UCSD-AML1 (cell line): ENCODE measurements around the gene PPP1R12B.
"Not testable (repeated sequence)": the region's sequence is repeated elsewhere in the genome, so short reads cannot be mapped to it uniquely, and the experiment has no call there.

Experiments
- DNase-seq: peaks from one replicate; lab custom pipeline; 2025; ENCODE audit not compliant: unreplicated experiment; lab: John Stamatoyannopoulos, UW

PPP1R12B gene

DNA sequence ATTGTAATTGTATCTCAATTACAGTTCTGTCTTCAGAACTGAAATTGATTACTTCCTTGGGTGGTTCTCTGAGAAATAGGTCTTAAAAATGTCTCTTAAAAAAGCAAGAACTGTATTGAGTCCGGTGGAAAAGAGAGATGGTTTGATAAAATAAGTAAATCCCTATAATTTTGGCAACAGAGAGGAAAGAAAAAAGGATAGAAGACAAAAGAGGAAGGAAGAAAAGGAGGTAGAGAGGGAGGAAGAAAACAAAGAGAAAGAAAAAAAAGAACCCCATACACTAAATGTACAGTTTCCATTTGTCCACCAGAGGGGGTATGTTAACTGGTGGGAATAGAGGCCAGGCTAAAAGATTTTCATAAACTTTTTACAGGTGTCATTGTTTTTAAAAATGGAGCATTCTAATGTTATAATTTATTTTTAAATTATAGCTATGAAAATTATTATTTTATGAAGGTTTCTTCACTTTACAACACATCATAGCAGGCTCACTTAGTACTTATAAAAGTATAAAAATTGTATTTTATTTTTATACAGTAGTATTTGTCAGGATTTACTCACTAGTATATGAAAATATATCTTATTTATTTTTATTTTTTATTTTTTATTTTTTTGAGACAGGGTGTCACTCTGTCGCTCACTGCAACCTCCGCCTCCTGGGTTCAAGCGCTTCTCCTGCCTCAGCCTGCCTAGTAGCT, 4.7 kb upstream of the PPP1R12B start:
- DNase-seq, result no peak

DNA sequence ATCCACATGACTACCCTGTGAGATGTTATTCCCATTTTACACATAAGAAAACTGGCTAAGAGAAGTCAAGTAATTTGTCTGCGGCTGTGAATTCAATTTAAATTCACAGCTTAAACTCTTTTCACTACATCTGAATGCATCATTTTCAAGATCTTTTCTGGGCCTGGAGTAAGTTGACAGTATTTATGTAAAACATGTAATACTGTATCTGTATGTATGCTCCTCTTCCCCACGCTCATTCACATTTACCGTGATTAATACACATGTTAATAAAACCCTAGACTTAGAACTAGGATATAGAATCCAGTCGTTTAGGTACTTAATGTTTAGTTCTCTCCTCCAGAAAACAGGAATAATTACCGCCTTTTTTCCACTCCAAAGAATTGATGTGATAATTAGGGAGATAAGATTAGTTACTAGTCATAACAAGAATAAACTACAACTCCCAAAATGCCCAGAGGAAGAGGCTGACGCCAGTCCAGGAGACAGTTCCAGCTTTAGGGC, 442 bp upstream of the PPP1R12B start:
- no peak for DNase-seq

DNA sequence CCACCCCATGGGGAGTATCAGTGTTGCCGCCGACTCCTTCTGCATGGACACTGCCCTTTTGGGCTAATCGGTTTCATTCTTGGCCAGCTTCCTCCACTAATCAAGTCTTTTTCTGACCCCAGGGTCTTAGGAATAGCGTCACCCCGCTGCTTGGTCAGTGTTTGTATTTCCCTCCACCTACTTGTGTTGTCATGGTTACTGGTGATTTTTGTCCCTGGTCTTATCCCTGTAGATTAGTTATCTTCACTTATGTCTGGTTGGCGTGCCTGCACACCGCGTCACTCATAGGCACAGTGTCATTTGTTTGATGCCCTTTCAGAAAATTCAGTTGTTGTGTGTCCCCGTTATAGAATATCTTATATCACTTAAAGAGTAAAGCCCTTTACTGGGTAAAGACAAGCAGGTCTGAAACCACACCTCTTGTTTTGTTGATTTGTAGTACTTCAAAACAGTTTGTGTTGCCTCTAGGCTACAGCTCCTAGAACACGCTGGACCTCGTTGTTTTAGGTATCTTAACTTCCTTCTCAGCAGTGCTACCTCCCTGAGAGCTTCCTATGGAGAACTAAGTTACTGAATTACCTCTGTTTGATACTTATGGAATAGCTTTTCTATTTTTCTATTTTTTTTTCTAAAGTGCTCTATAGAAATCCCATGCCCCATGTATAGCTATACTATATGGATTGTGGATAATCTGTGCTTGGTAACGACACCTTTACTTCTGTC, 868 bp downstream of the PPP1R12B start:
- no peak for DNase-seq

DNA sequence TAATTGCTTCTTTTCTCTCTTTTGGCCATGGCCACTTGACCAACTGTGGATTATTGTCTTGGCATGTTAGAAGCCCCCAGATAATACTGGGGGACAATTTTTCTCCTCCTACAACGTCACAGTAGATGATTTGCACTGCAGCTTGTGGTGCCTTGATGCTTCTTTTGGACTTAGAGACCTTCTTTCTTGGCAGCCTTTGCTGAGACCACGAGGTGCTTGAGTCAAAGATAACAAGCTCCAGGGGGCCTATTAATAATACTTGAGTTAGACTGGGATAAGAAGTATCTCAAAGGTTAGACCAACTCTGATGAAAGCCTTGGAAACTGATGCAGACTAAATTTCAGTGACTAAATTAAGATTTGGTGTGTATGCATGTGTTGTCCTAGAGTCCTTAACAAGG, 3.2 kb downstream of the PPP1R12B start:
- no peak for DNase-seq

DNA sequence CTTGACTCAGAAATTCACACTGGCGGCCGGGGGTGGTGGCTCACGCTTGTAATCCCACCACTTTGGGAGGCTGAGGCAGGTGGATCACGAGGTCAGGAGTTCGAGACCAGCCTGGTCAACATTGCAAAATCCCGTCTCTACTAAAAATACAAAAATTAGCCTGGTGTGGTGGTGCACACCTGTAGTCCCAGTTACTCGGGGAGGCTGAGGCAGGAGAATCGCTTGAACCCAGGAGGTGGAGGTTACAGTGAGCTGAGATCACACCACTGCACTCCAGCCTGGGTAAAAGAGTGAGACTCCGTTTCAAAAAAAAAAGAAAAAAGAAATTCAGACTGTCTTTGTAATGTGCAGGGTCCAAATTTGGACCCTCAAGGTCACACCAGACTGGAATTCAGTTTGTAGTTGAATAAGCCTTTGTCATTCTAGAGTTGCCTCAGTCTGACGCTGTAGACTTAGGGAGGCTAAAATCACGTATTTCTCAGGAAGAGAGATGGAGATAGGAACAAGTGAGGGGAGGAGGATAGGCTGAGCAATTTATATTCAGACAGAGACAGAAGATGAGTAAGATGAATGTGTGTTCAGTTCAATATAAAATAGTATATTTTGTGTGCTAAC, 4.2 kb downstream of the PPP1R12B start:
- not testable (repeated sequence) for DNase-seq

DNA sequence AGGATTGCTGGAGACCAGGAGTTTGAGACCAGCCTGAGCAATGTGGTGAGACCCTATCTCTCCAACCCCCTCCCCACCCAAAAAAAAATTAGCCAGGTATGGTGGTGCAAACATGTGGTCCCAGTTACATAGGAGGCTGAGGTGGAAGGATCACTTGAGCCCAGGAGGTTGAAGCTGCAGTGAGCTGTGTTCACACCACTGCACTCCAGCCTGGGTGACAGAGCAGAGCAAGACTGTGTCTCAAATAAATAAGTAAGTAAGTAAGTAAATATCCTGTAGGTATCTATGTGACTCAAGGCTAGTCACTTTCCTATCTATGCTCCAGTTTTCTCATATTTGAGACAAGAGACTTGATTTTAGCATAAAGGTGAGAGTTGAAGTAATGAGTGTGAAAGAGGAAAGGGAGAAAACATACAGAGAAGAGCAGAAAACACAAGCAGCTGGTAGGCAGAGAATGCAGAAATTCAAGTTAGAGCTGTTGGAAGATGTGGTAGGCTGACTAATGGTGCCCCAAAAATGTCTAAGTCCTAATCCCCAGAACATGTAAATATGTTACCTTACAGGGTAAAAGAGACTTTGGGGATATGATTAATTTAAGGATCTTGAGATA, 7.5 kb downstream of the PPP1R12B start:
- no peak for DNase-seq

DNA sequence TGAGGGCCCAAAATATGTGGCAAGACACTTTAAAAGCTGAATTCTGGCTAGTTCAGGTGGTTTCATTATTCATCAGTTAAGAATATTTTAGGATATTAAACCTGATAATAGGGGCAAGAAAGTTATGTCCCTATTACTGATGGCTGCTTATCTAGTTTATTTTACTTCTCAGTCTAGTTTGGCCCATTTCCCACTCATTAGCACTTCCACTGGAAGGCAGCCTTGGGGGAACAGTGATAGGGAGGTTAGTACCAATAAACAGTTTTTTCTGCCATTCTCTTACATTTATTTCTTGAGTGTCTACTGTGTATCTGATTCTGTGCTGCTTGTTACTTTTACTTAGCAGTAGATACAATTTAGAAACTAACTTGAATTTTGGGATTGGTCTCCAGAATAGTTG, 9.0 kb downstream of the PPP1R12B start:
- no peak for DNase-seq

DNA sequence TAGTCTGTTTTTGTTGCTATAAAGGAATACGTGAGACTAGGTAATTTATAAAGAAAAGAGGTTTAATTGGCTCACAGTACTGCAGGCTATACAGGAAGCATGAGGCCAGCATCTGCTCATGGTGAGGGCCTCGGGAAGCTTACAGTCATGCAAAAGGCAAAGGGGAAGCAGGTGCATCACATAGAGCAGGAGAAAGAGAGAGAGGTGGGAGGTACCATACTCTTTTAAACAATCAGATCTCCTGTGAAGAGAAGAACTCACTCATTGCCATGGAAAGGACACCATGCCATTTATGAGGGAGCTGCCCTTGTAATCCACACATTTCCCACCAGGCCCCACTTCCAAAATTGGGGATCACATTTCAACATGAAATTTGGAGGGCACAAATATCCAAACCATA, 12.7 kb downstream of the PPP1R12B start:
- DNase-seq, result no peak

DNA sequence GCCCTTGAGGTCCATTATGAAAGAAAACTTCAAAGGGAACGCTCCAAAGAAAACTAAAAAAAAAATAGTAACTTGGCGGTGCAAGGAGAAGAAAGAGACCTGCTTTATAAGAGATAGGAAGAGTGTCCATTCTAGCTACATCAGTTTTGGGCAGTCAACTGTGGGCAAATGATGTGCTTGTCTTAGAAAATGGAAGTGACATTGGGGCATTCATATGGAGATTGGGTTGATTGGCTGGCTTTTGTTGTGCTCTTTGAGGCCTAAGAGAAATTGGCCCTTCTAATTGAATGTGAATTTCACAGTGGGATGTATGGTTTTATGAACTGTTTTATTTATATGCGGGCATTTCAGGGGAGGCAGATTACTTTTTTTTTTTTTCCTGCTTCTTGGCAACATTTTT, 13.2 kb downstream of the PPP1R12B start:
- DNase-seq, result no peak

DNA sequence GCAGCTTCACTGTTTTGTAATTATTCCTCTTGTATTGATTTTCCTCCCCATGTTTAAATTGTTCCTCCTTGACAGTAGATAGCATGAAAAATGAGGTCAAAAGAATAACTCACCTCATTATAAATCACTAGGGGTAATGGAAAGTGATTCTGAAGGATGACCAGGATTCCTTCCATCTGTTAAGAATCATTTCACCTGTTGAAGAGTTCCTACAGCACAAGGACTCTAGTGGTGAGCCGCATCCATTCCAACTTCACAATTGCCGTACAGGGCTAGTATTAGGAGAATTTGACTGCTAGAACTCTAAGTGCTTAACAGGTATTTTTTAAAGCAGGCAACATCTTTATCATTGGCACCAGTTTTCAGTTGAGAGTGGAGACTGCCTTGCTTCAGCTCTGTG, 13.7 kb downstream of the PPP1R12B start:
- DNase-seq, result no peak

DNA sequence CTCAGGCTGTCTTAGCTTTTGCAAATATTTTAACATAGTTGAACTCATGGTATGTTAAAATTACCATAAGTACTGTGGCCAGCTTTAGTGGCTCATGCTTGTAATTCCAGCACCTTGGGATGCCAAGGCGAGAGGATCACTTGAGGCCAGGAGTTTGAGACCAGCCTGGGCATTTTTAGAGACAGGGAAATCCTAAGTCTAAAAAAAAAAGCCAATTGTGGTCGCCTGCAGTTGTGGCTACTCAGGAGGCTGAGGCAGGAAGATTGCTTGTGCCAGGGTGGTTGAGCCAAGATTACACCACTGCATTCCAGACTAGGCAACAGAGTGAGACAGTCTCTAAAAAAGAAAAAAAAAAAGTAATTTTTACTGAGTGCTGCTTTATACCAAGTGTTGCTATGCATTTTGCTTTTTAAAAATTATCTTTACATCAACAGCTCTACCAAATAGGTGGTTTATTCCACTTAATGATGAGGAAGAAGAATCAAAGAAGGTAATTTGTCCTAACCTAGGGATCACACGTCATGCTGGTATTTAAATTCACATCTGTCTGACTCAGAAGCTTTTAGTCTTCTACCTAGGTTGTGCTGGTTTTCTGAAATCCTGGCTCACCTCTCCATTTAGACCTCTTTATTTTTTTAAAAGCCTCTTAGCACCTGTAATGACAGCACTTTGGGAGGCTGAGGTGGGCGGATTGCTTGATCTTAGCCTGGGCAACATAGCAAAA, 16.8 kb downstream of the PPP1R12B start:
- no peak for DNase-seq

DNA sequence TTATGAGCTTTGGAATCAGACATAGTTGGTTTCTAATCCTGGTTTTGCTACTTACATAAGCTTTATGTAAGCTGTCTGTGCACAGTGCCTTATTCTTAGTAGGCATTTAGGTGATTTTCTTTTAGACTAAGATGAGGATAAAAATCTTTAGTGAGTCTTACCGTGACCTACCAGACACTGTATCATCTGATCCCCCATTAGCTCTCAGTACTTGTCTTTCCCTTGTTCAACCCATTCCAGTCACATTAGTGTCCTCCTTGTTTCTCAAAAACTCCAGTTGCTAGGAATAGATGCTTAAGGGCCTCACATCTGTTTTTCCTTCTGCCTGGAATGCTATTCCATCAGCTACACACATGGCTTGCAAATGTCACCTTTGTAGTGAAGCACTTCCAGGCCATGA, 18.8 kb downstream of the PPP1R12B start:
- DNase-seq, result no peak

DNA sequence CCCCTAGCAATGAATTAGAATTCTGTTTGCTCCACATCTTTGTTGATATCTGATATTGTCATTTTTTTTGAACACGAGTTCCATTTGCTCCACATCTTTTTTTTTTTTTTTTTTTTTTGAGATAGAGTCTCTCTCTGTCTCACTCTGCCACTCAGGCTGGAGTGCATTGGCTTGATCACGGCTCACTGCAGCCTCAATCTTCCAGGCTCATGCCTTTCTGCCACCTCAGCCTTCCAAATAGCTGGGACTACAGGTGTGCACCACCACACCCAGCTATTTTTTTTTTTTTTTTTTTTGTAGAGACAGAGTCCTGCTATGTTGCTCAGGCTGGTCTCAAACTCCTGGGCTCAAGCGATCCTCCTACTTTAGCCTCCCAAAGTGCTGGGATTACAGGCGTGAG, 22.4 kb downstream of the PPP1R12B start:
- DNase-seq, result not testable (repeated sequence)

DNA sequence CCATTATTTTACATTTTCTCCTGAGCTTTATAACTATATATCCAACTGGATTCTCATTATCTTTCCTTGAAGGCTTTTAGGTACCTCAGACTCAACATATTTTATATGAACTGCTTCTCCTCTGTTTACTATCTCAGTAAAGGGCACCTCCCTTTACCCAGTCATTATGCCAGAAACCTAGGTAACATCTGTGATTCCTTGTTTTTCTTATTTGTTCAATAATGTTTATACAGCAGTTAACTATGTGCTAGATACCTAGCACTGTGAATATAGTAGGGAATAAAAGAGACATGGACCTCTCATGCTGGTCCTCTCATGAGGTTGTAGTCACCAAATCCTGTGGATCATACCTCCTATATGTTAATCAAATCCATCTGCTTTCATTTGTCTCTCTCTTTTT, 25.6 kb downstream of the PPP1R12B start:
- DNase-seq, result no peak

DNA sequence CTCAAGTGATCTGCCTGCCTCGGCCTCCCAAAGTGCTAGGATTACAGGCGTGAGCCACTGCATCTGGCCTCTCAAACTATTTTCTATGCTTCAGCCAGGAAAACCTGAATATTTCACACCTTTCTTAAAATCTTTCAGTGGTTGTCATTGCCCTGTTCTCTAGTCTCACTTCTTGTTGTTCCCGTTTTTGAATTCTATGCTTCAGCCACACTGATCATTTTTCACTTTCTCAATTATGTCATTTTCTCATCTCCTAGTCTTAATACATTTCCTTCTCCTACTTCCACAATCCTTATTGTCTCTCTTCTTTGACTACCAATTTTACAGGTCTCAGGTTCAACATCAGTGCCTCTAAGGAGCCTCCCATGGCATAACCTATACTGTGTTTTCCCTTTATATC, 26.7 kb downstream of the PPP1R12B start:
- not testable (repeated sequence) for DNase-seq

DNA sequence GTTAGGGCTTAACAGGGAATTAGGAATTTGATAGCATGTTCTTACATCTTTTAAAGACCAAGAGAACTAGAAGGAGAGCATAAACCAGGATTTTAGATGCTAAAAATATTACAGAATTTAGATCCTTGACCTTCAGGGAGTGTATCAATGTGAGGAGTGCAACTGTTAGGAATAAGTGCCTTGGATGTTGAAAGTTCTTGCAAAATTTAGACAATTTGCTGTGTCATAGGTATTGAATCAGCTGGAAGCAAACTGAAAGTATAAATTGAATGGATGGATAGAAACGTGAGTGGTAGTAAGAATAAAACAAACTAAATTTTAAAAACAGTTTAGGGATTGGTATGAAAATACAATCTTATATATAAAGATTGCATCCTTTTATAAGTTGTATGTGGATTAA, 27.7 kb downstream of the PPP1R12B start:
- DNase-seq, result no peak

DNA sequence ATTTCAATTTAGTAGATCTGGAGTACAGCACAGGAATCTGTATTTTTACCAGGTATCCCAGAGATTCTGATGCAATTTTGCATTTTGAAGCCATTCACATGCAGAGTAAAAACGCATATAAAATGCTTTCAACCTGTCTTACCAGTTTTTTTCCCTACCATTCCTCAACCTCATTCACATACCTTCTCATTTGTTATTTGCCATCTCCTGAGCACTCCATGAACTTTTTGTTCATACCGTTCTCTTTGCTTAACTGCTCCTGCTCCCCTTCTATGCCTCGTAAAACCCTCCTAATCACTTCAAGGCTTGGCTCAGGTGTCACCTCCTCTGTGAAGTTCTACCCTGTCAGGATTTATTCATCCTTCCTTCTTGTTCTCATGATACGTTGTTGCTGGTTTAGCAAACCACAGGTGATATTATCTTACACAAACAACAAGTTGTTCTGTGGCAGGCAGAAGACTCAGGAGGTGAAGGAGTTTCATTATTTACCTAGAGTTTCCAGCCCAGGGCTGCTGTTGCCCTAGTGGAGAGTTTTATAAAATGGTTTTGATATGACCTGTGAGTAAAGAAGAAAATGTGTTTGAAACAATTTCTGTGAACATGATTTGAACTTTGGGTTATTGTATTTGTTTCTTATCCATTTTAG, 31.5 kb downstream of the PPP1R12B start:
- DNase-seq, result not testable (repeated sequence)

DNA sequence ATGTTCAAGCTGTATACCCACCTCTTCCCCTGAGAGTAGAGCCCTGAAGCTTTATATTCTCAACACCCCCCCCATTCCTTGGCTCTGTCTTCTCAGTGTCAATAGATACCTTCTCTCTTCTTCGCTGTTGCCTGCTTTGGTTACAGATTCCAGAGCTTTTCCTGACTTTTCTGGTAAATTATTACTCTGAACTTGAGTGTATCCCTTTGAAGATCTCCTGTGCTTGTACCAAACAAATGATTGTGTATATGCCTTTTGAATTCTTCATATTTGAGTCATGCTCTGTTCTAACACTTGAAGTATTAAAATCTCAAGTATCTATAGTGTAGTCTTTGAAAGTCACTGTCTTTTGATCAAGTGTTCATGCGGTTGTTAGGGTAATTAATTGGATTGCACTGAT, 32.0 kb downstream of the PPP1R12B start:
- not testable (repeated sequence) for DNase-seq

DNA sequence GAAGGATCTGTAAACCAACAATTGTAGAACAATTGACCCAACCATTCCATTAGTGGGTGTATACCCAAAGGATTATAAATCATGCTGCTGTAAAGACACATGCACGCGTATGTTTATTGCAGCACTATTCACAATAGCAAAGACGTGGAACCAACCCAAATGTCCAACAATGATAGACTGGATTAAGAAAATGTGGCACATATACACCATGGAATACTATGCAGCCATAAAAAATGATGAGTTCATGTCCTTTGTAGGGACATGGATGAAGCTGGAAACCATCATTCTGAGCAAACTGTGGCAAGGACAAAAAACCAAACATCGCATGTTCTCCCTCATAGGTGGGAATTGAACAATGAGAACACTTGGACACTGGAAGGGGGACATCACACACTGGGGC, 33.4 kb downstream of the PPP1R12B start:
- not testable (repeated sequence) for DNase-seq

DNA sequence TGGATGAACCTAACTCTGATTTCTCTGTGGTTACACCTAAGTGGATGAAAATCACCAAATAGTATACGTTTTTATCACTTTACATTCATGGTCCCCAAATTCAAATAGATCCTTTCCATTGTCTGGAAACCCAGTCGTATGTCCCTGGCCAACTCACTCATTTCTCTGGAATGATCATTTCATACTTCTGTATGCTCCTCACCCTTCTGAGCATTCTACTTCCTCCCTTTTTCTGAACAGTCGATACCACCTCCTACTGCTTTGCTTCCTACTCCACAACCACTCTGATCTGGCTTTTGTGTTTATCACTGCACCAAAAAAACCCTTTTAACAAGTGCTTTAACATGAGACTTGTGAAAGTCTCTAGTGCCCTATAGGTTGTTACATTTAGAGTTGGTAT, 47.3 kb downstream of the PPP1R12B start:
- DNase-seq, result not testable (repeated sequence)

DNA sequence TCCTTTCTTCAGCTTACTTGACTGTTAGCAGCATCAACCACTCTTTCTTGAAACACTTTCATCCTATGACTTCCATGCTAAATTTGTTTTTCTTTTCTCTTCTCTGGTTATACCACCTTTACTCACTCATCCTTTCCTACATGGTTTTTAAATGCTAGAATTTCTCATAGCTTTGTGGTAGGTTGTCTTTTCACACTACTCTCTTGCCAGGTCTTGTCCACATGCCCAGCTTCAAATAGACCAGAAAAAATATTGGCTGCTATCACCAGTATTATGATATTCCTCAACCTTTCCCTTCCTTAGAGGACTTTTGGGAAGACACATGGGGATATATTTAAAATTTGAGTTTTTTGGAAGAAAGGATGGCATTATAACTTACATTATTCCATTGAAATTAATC, 48.8 kb downstream of the PPP1R12B start:
- no peak for DNase-seq
